GM20431 (cell line): ENCODE results near the gene ATP5MK.

Source experiments
- in situ Hi-C: fragments of 300-500 bp; cut with MseI, MboI; formaldehyde crosslinking; loops from one replicate; pipeline ENCODE4 v1.15.0; 2020; ENCODE audit warnings: low sequenced_read_pairs; ENCODE audit not compliant: unreplicated experiment

The ATP5MK gene

GRCh38 chr10:103396067-103396788 lies at the start of gene ATP5MK, which contains the start of gene PDCD11:
TSS of gene ATP5MK (minus strand) at chr10:103396475. CDS start at chr10:103392457, 4,018 bp downstream.
TSS of gene PDCD11 (plus strand) at chr10:103396626. CDS start at chr10:103398427, 1,801 bp downstream.
- in situ Hi-C loops = no loop called here

GRCh38 chr10:103445366-103445765 lies 49.1 kb upstream of the ATP5MK start:
- in situ Hi-C loops = no loop called here

- in situ Hi-C loops = no loop called here
Observed at GRCh38 chr10:103444478-103444877, 48.2 kb upstream of the ATP5MK start.

GRCh38 chr10:103443475-103444185 lies 47.4 kb upstream of the ATP5MK start:
- in situ Hi-C loops = no loop called here

- in situ Hi-C loops = no loop called here
Observed at GRCh38 chr10:103442031-103442461, 45.8 kb upstream of the ATP5MK start.

- in situ Hi-C loops = no loop called here
Observed at GRCh38 chr10:103441611-103442010, 45.3 kb upstream of the ATP5MK start.

- in situ Hi-C loops = no loop called here
Observed at GRCh38 chr10:103441206-103441605, 44.9 kb upstream of the ATP5MK start.

- in situ Hi-C loops = no loop called here
Observed at GRCh38 chr10:103440416-103440815, 44.1 kb upstream of the ATP5MK start.

- in situ Hi-C loops = no loop called here
Observed at GRCh38 chr10:103439776-103440175, 43.5 kb upstream of the ATP5MK start.

- in situ Hi-C loops = no loop called here
Observed at GRCh38 chr10:103433858-103434257, 37.6 kb upstream of the ATP5MK start.

- in situ Hi-C loops = no loop called here
Observed at GRCh38 chr10:103431902-103432301, 35.6 kb upstream of the ATP5MK start.

GRCh38 chr10:103429647-103430046 lies 33.4 kb upstream of the ATP5MK start:
- in situ Hi-C loops = no loop called here

GRCh38 chr10:103428989-103429643 lies 32.8 kb upstream of the ATP5MK start:
- in situ Hi-C loops = no loop called here

GRCh38 chr10:103427866-103428265 lies 31.6 kb upstream of the ATP5MK start:
- in situ Hi-C loops = no loop called here

- in situ Hi-C loops = no loop called here
Observed at GRCh38 chr10:103423748-103424147, 27.5 kb upstream of the ATP5MK start.

GRCh38 chr10:103419101-103419500 lies 22.8 kb upstream of the ATP5MK start:
- in situ Hi-C loops = loop anchor here (5.0 kb wide), 1 partner anchor 58 kb away; the partner anchor contains the start of gene CALHM3

GRCh38 chr10:103417601-103418000 lies 21.3 kb upstream of the ATP5MK start:
- in situ Hi-C loops = loop anchor here (5.0 kb wide), 1 partner anchor 60 kb away; the partner anchor contains the start of gene CALHM3

- in situ Hi-C loops = loop anchor here (5.0 kb wide), 1 partner anchor 60 kb away; the partner anchor contains the start of gene CALHM3
Observed at GRCh38 chr10:103417148-103417469, 20.8 kb upstream of the ATP5MK start.

GRCh38 chr10:103416436-103417147 lies 20.3 kb upstream of the ATP5MK start:
- in situ Hi-C loops = loop anchor here (5.0 kb wide), 1 partner anchor 61 kb away; the partner anchor contains the start of gene CALHM3

GRCh38 chr10:103415581-103415980 lies 19.3 kb upstream of the ATP5MK start:
- in situ Hi-C loops = loop anchor here (5.0 kb wide), 1 partner anchor 62 kb away; the partner anchor contains the start of gene CALHM3
